ENCODE results near the gene DUSP2.

DNA sequence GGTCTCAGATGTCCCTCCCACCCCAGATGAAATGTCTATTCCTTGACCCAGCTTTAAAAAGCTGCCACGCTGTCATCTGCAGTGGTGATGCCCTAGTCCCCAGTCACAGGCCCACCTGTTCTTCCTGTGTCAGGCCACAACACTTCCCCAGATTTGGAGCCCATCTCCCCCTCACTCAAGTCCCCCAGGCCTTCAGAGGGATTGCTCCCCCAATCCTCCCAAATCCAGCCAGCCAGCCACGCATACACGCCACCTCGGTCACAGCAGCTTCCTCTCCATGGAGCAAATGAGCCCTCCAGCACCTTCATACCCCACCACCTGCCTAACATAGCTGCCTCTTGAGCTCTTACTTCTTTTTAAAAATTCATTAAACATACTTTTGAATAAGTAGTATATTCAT lies 14.8 kb downstream of the DUSP2 start:
- TF ChIP-seq, protein P1, sequence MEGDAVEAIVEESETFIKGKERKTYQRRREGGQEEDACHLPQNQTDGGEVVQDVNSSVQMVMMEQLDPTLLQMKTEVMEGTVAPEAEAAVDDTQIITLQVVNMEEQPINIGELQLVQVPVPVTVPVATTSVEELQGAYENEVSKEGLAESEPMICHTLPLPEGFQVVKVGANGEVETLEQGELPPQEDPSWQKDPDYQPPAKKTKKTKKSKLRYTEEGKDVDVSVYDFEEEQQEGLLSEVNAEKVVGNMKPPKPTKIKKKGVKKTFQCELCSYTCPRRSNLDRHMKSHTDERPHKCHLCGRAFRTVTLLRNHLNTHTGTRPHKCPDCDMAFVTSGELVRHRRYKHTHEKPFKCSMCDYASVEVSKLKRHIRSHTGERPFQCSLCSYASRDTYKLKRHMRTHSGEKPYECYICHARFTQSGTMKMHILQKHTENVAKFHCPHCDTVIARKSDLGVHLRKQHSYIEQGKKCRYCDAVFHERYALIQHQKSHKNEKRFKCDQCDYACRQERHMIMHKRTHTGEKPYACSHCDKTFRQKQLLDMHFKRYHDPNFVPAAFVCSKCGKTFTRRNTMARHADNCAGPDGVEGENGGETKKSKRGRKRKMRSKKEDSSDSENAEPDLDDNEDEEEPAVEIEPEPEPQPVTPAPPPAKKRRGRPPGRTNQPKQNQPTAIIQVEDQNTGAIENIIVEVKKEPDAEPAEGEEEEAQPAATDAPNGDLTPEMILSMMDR (IDR thresholded peaks at IDR 0.05): no peak
- TF ChIP-seq POLR2A (IDR thresholded peaks at IDR 0.05): no peak
- no peak for TF ChIP-seq EP300 (IDR thresholded peaks at IDR 0.05)
